HEK293 (cell line): ENCODE data around the gene SLC30A7.
A peak's percentile ranks its signal among the peaks of the same experiment; 100 is the strongest.

Source experiments
- GFI1B ChIP-seq: fragments of 450-650 bp; formaldehyde crosslinking; IDR thresholded peaks from 2 replicates; pipeline ENCODE4 v1.5.1; 2016; ENCODE audit warnings: missing biosample characterization, missing genetic modification characterization
- GLI2 ChIP-seq: fragments of 450-650 bp; formaldehyde crosslinking; IDR thresholded peaks from 2 replicates; pipeline ENCODE4; 2017; ENCODE audit warnings: missing biosample characterization, missing genetic modification characterization, low read depth, borderline replicate concordance
- WT1 ChIP-seq: fragments of 450-650 bp; formaldehyde crosslinking; IDR thresholded peaks from 2 replicates; pipeline ENCODE4 v1.5.1; 2016; ENCODE audit warnings: missing biosample characterization, missing genetic modification characterization
- ZBTB6 ChIP-seq: fragments of 450-650 bp; formaldehyde crosslinking; IDR thresholded peaks from 2 replicates; pipeline ENCODE4 v1.5.1; 2017; ENCODE audit warnings: missing biosample characterization, missing genetic modification characterization
- ZBTB7A ChIP-seq: fragments of 450-650 bp; formaldehyde crosslinking; IDR thresholded peaks from 2 replicates; pipeline ENCODE4 v1.5.1; 2016; ENCODE audit warnings: low read depth, missing biosample characterization, missing genetic modification characterization
- ZBTB8A ChIP-seq: fragments of 450-650 bp; formaldehyde crosslinking; IDR thresholded peaks from 2 replicates; pipeline ENCODE4 v1.5.1; 2016; ENCODE audit warnings: missing biosample characterization, missing genetic modification characterization
- ZFP3 ChIP-seq: fragments of 450-650 bp; formaldehyde crosslinking; IDR thresholded peaks from 2 replicates; pipeline ENCODE4 v1.5.1; 2016; ENCODE audit warnings: low read depth, missing biosample characterization, missing genetic modification characterization
- ZFP37 ChIP-seq: fragments of 450-650 bp; formaldehyde crosslinking; IDR thresholded peaks from 2 replicates; pipeline ENCODE4 v1.5.1; 2016; ENCODE audit warnings: missing biosample characterization, missing genetic modification characterization
- ZIC2 ChIP-seq: fragments of 450-650 bp; formaldehyde crosslinking; IDR thresholded peaks from 2 replicates; pipeline ENCODE4 v1.5.1; 2016; ENCODE audit warnings: missing biosample characterization, missing genetic modification characterization
- ZNF10 ChIP-seq: fragments of 450-650 bp; formaldehyde crosslinking; IDR thresholded peaks from 2 replicates; pipeline ENCODE4 v1.5.1; 2017; ENCODE audit warnings: missing biosample characterization, missing genetic modification characterization
- ZNF16 ChIP-seq: fragments of 450-650 bp; formaldehyde crosslinking; IDR thresholded peaks from 2 replicates; pipeline ENCODE4 v1.5.1; 2016; ENCODE audit warnings: low read depth, missing biosample characterization, missing genetic modification characterization
- ZNF174 ChIP-seq: fragments of 450-650 bp; formaldehyde crosslinking; IDR thresholded peaks from 2 replicates; pipeline ENCODE4 v1.5.0; 2017; ENCODE audit warnings: missing biosample characterization, mild to moderate bottlenecking, missing genetic modification characterization
- ZNF175 ChIP-seq: fragments of 450-650 bp; formaldehyde crosslinking; IDR thresholded peaks from 2 replicates; pipeline ENCODE4 v1.5.1; 2016; ENCODE audit warnings: missing biosample characterization, missing genetic modification characterization
- ZNF184 ChIP-seq: fragments of 450-650 bp; IDR thresholded peaks from 2 replicates; pipeline ENCODE4 v1.5.1; 2018; ENCODE audit warnings: missing biosample characterization, mild to moderate bottlenecking, missing genetic modification characterization
- ZNF2 ChIP-seq: fragments of 450-650 bp; formaldehyde crosslinking; IDR thresholded peaks from 2 replicates; pipeline ENCODE4 v1.5.1; 2016; ENCODE audit warnings: missing biosample characterization, missing genetic modification characterization
- ZNF24 ChIP-seq: fragments of 450-650 bp; formaldehyde crosslinking; IDR thresholded peaks from 2 replicates; pipeline ENCODE4 v1.5.1; 2016; ENCODE audit warnings: missing biosample characterization, missing genetic modification characterization
- ZNF366 ChIP-seq: fragments of 450-650 bp; formaldehyde crosslinking; conservative IDR thresholded peaks from 2 replicates; pipeline ENCODE4 v1.5.1; 2016; ENCODE audit warnings: missing biosample characterization, missing genetic modification characterization
- ZNF423 ChIP-seq: fragments of 450-650 bp; formaldehyde crosslinking; IDR thresholded peaks from 2 replicates; pipeline ENCODE4 v1.5.1; 2016; ENCODE audit warnings: missing biosample characterization, missing genetic modification characterization
- ZNF513 ChIP-seq: fragments of 450-650 bp; IDR thresholded peaks from 2 replicates; pipeline ENCODE4 v1.5.1; 2018; ENCODE audit warnings: missing biosample characterization, missing genetic modification characterization
- ZNF521 ChIP-seq: fragments of 450-650 bp; formaldehyde crosslinking; IDR thresholded peaks from 2 replicates; pipeline ENCODE4 v1.5.1; 2017; ENCODE audit warnings: missing biosample characterization, mild to moderate bottlenecking, missing genetic modification characterization
- ZNF530 ChIP-seq: fragments of 450-650 bp; formaldehyde crosslinking; IDR thresholded peaks from 2 replicates; pipeline ENCODE4 v1.5.1; 2016; ENCODE audit warnings: low read depth, missing biosample characterization, missing genetic modification characterization
- ZNF544 ChIP-seq: fragments of 450-650 bp; formaldehyde crosslinking; IDR thresholded peaks from 2 replicates; pipeline ENCODE4 v1.5.0; 2017; ENCODE audit warnings: missing biosample characterization, missing genetic modification characterization
- ZNF555 ChIP-seq: fragments of 450-650 bp; formaldehyde crosslinking; conservative IDR thresholded peaks from 2 replicates; pipeline ENCODE4 v1.5.1; 2017; ENCODE audit warnings: missing biosample characterization, mild to moderate bottlenecking, missing genetic modification characterization, inconsistent platforms
- ZNF561 ChIP-seq: fragments of 450-650 bp; IDR thresholded peaks from 2 replicates; pipeline ENCODE4 v1.5.1; 2018; ENCODE audit warnings: missing biosample characterization, missing genetic modification characterization, borderline replicate concordance
- ZNF596 ChIP-seq: fragments of 450-650 bp; IDR thresholded peaks from 2 replicates; pipeline ENCODE4 v1.5.0; 2018; ENCODE audit warnings: missing biosample characterization, mild to moderate bottlenecking, missing genetic modification characterization, moderate library complexity
- ZNF658 ChIP-seq: fragments of 450-650 bp; formaldehyde crosslinking; IDR thresholded peaks from 2 replicates; pipeline ENCODE4; 2016; ENCODE audit warnings: missing biosample characterization, missing genetic modification characterization
- ZNF664 ChIP-seq: fragments of 450-650 bp; formaldehyde crosslinking; IDR thresholded peaks from 2 replicates; pipeline ENCODE4 v1.5.1; 2016; ENCODE audit warnings: missing biosample characterization, missing genetic modification characterization
- ZSCAN30 ChIP-seq: fragments of 450-650 bp; IDR thresholded peaks from 2 replicates; pipeline ENCODE4 v1.5.1; 2018; ENCODE audit warnings: missing biosample characterization, mild to moderate bottlenecking, missing genetic modification characterization, moderate library complexity
- ZXDB ChIP-seq: fragments of 450-650 bp; formaldehyde crosslinking; IDR thresholded peaks from 2 replicates; pipeline ENCODE4 v1.5.1; 2016; ENCODE audit warnings: missing biosample characterization, missing genetic modification characterization
- TF ChIP-seq, protein P1 (sequence below): fragments of 450-650 bp; IDR thresholded peaks from 2 replicates; pipeline ENCODE4 v1.5.1; 2018; ENCODE audit warnings: missing biosample characterization, mild to moderate bottlenecking, missing genetic modification characterization
- TF ChIP-seq, protein P2 (sequence below): fragments of 450-650 bp; formaldehyde crosslinking; IDR thresholded peaks from 2 replicates; pipeline ENCODE4 v1.5.1; 2016; ENCODE audit warnings: missing biosample characterization, missing genetic modification characterization
- TF ChIP-seq, protein P3 (sequence below): fragments of 450-650 bp; formaldehyde crosslinking; IDR thresholded peaks from 2 replicates; pipeline ENCODE4 v1.5.1; 2016; ENCODE audit warnings: missing biosample characterization, missing genetic modification characterization

The SLC30A7 gene

DNA sequence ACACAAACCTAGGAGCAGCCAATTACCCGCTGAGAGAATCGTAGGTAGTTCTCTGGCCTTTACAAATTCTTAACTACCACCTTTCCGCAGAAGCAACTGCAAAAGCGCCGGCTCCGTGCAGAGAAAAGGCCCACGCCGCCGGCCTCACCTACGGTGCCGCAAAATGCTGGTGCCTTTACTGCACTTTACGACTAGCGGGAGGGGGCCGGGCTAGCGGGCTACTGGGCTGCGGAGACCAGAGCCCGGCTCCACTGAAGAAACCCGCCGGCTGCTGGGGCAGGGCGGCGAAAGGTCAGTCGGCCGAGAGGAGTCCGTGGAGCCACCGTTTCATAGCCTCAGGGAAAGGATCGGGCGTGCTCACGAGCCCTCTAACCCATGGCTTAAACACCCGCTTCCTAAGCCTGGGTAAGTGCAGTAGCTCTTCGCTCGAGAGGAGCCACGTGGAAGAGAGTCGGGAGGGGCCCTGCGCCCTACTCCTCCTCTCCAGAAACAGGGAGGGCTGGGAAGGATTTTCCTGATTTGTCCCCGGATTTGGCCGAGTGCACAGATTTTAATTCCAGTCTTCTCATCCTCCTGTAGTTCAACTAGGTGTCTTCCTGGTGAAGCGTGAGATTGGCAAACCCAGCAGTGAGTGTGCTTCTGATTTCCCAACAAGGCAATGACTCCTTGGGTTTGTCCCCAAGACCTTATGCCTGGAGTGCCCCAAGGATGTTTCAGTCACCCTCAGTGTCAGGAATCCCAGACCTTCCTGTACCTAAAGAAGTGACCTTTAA is 130.0 kb downstream of the SLC30A7 start, which contains the start of gene DPH5 (continued):
- TF ChIP-seq ZFP3 (tag by site-specific recombination) = 0 out of 2 replicates have a peak, but pooled peaks have one; percentile 24
- peak; percentile 88 for TF ChIP-seq ZXDB
- peak; percentile 22; the same call in 1 of the 2 replicates for TF ChIP-seq ZIC2 (tag by site-specific recombination)
- TF ChIP-seq ZNF2 (tag by site-specific recombination) = 0 out of 2 replicates have a peak, but pooled peaks have one; percentile 72
- no peak for TF ChIP-seq ZNF184 (tag by site-specific recombination)
- TF ChIP-seq ZBTB8A = peak; percentile 99
- peak; percentile 63 for TF ChIP-seq GFI1B (tag by site-specific recombination)
- TF ChIP-seq, protein P1, sequence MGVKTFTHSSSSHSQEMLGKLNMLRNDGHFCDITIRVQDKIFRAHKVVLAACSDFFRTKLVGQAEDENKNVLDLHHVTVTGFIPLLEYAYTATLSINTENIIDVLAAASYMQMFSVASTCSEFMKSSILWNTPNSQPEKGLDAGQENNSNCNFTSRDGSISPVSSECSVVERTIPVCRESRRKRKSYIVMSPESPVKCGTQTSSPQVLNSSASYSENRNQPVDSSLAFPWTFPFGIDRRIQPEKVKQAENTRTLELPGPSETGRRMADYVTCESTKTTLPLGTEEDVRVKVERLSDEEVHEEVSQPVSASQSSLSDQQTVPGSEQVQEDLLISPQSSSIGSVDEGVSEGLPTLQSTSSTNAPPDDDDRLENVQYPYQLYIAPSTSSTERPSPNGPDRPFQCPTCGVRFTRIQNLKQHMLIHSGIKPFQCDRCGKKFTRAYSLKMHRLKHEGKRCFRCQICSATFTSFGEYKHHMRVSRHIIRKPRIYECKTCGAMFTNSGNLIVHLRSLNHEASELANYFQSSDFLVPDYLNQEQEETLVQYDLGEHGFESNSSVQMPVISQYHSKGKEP (tag by site-specific recombination) = no peak
- TF ChIP-seq ZNF513 = peak; percentile 40; the same call in 1 of the 2 replicates
- peak; percentile 48 for TF ChIP-seq ZNF366 (tag by site-specific recombination)
- no peak for TF ChIP-seq ZNF555 (tag by site-specific recombination)
- TF ChIP-seq ZFP37 (tag by site-specific recombination) = peak; percentile 71; the same call in 1 of the 2 replicates
- no peak for TF ChIP-seq ZNF596
- no peak for TF ChIP-seq GLI2 (tag by site-specific recombination)
- no peak for TF ChIP-seq ZNF521 (tag by site-specific recombination)
- no peak for TF ChIP-seq WT1
- no peak for TF ChIP-seq ZNF423 (tag by site-specific recombination)
- no peak for TF ChIP-seq ZNF16
- TF ChIP-seq ZNF664 (tag by site-specific recombination) = no peak
- TF ChIP-seq, protein P2, sequence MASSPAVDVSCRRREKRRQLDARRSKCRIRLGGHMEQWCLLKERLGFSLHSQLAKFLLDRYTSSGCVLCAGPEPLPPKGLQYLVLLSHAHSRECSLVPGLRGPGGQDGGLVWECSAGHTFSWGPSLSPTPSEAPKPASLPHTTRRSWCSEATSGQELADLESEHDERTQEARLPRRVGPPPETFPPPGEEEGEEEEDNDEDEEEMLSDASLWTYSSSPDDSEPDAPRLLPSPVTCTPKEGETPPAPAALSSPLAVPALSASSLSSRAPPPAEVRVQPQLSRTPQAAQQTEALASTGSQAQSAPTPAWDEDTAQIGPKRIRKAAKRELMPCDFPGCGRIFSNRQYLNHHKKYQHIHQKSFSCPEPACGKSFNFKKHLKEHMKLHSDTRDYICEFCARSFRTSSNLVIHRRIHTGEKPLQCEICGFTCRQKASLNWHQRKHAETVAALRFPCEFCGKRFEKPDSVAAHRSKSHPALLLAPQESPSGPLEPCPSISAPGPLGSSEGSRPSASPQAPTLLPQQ = peak; percentile 82
- TF ChIP-seq ZNF175 (tag by site-specific recombination) = no peak
- TF ChIP-seq ZNF10 (tag by site-specific recombination) = no peak
- peak; percentile 27; the same call in 1 of the 2 replicates for TF ChIP-seq ZBTB6 (tag by site-specific recombination)
- TF ChIP-seq ZNF561 (tag by site-specific recombination) = peak; percentile 49; the same call in 1 of the 2 replicates
- no peak for TF ChIP-seq ZNF530 (tag by site-specific recombination)
- no peak for TF ChIP-seq ZNF544 (tag by site-specific recombination)
- TF ChIP-seq, protein P3, sequence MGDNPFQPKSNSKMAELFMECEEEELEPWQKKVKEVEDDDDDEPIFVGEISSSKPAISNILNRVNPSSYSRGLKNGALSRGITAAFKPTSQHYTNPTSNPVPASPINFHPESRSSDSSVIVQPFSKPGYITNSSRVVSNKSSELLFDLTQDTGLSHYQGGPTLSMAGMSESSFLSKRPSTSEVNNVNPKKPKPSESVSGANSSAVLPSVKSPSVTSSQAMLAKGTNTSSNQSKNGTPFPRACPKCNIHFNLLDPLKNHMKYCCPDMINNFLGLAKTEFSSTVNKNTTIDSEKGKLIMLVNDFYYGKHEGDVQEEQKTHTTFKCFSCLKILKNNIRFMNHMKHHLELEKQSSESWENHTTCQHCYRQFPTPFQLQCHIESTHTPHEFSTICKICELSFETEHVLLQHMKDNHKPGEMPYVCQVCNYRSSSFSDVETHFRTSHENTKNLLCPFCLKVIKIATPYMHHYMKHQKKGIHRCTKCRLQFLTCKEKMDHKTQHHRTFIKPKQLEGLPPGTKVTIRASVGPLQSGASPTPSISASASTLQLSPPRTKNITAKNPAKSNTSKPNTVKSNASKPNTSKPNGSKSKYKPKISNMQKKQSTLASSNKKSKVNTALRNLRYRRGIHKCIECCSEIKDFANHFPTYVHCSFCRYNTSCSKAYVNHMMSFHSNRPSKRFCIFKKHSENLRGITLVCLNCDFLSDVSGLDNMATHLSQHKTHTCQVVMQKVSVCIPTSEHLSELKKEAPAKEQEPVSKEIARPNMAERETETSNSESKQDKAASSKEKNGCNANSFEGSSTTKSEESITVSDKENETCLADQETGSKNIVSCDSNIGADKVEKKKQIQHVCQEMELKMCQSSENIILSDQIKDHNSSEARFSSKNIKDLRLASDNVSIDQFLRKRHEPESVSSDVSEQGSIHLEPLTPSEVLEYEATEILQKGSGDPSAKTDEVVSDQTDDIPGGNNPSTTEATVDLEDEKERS = no peak
- TF ChIP-seq ZNF174 (tag by site-specific recombination) = no peak
- no peak for TF ChIP-seq ZBTB7A (tag by site-specific recombination)
- TF ChIP-seq ZSCAN30 (tag by site-specific recombination) = peak; percentile 92
- TF ChIP-seq ZNF24 = 0 out of 2 replicates have a peak, but pooled peaks have one; percentile 61
- no peak for TF ChIP-seq ZNF658 (tag by site-specific recombination)
